ENCODE measurements around the gene ACOT9. TPM values are rescaled to one million over a fixed set of nuclear protein-coding genes. Genes with fewer than 3 reads are reported as not detected.
A peak's percentile ranks its signal among the peaks of the same experiment; 100 is the strongest.

ACOT9 gene
- total RNA-seq (10 to 100 TPM; 21.2 to 25.2 TPM), polyA plus RNA-seq (10 to 100 TPM; 22.5 to 28.1 TPM)

GRCh38 chrX:23742697-23743622 lies at the start of gene ACOT9:
TSS of gene ACOT9 (minus strand) at chrX:23743276. CDS start at chrX:23743144, 132 bp downstream.
- H3K27ac ChIP-seq (ENCODE audit: low read depth, low read length): peak within 1 kb of the TSS; percentile 58
- H3K36me3 ChIP-seq (ENCODE audit: insufficient read depth, low read length): no peaks in the 10 kb centered on the region
- POLR2A ChIA-PET (ENCODE audit: partially characterized antibody): interaction anchor here (0.7 to 5.0 kb wide), 11 partner anchors 8 to 312 kb away, joined by 3 to 63 read pairs (median 4); partner anchors contain the start of genes APOO, CXorf58, EIF2S3 and PRDX4
- intact Hi-C loops (cut with micrococcal nuclease): loop anchor here (1.0 to 5.0 kb wide), 2 partner anchors 40 to 76 kb away; partner anchors contain the start of genes PRDX4 and SAT1
- peaks cover 11 to 42% (median 28%) of the 10 kb centered on the region in 4 donors for H3K4me1 Mint-ChIP-seq
- peak within 1 kb of the TSS; percentile 87 to 94 (median 90) for H3K4me3 Mint-ChIP-seq
- no peaks in the 10 kb centered on the region for H3K9me3 ChIP-seq (ENCODE audit: control insufficient read depth in 1 of 2, low read length in 2 of 2)
- CTCF ChIA-PET (ENCODE audit: partially characterized antibody): interaction anchor here (0.9 to 4.9 kb wide), 8 partner anchors 9 to 311 kb away, joined by 3 to 16 read pairs (median 4); partner anchors contain the start of genes PRDX4 and SAT1
- no peaks in the 10 kb centered on the region for H3K36me3 Mint-ChIP-seq
- H3K9me3 Mint-ChIP-seq: no peaks in the 10 kb centered on the region
- DNase-seq: peak; percentile 69 to 80 (median 76)
- H3K27me3 Mint-ChIP-seq: no peaks in the 10 kb centered on the region
- H3K4me3 ChIP-seq (ENCODE audit: low read length in 2 of 2): peak within 1 kb of the TSS; percentile 45 to 77
- peak within 1 kb of the TSS; percentile 64 to 96 (median 91) for H3K27ac Mint-ChIP-seq
- peaks cover 35% of the 10 kb centered on the region for H3K4me1 ChIP-seq (ENCODE audit: insufficient read depth, low read length)
- H3K27me3 ChIP-seq (ENCODE audit: insufficient read depth, low read length): no peaks in the 10 kb centered on the region

- Mint-ChIP-seq H3K4me1 (peaks cover 5 to 9% (median 8%) of the 10 kb centered on the region in 4 donors), H3K9me3 (no peaks in the 10 kb centered on the region), H3K27me3 (no peaks in the 10 kb centered on the region), H3K27ac (no peak overlapping the region), H3K4me3 (no peak overlapping the region), H3K36me3 (peaks cover 8 to 13% of the 10 kb centered on the region in 2 donors)
- DNase-seq: no peak
- no peaks in the 10 kb centered on the region for H3K27me3 ChIP-seq (ENCODE audit: insufficient read depth, low read length)
- peaks cover 9% of the 10 kb centered on the region for H3K36me3 ChIP-seq (ENCODE audit: insufficient read depth, low read length)
- ChIA-PET CTCF (ENCODE audit: partially characterized antibody) (no interaction called here), POLR2A (ENCODE audit: partially characterized antibody) (no interaction called here)
- intact Hi-C loops (cut with micrococcal nuclease): no loop called here
- H3K9me3 ChIP-seq (ENCODE audit: control insufficient read depth in 1 of 2, low read length in 2 of 2): no peaks in the 10 kb centered on the region
- H3K4me3 ChIP-seq (ENCODE audit: low read length in 2 of 2): no peak overlapping the region
- H3K4me1 ChIP-seq (ENCODE audit: insufficient read depth, low read length): peaks cover 7% of the 10 kb centered on the region
- H3K27ac ChIP-seq (ENCODE audit: low read depth, low read length): no peak overlapping the region
These were observed 47.0 kb upstream of the ACOT9 start for GRCh38 chrX:23790155-23790497.

- Mint-ChIP-seq H3K27me3 (no peaks in the 10 kb centered on the region), H3K36me3 (peaks cover 10 to 19% of the 10 kb centered on the region in 2 donors), H3K27ac (no peak overlapping the region), H3K9me3 (no peaks in the 10 kb centered on the region), H3K4me1 (peaks cover 8 to 14% (median 12%) of the 10 kb centered on the region in 4 donors), H3K4me3 (no peak overlapping the region)
- Histone ChIP-seq H3K36me3 (ENCODE audit: insufficient read depth, low read length) (peaks cover 10% of the 10 kb centered on the region), H3K9me3 (ENCODE audit: control insufficient read depth in 1 of 2, low read length in 2 of 2) (no peaks in the 10 kb centered on the region), H3K4me1 (ENCODE audit: insufficient read depth, low read length) (peaks cover 13% of the 10 kb centered on the region), H3K27me3 (ENCODE audit: insufficient read depth, low read length) (no peaks in the 10 kb centered on the region), H3K4me3 (ENCODE audit: low read length in 2 of 2) (no peak overlapping the region), H3K27ac (ENCODE audit: low read depth, low read length) (no peak overlapping the region)
- DNase-seq: no peak
- ChIA-PET CTCF (ENCODE audit: partially characterized antibody) (no interaction called here), POLR2A (ENCODE audit: partially characterized antibody) (no interaction called here)
- intact Hi-C loops (cut with micrococcal nuclease): no loop called here
These were observed 46.5 kb upstream of the ACOT9 start for GRCh38 chrX:23789386-23790154.

- H3K4me1 ChIP-seq (ENCODE audit: insufficient read depth, low read length): peaks cover 17% of the 10 kb centered on the region
- no peaks in the 10 kb centered on the region for H3K27me3 Mint-ChIP-seq
- H3K27ac ChIP-seq (ENCODE audit: low read depth, low read length): no peak overlapping the region
- no peak for DNase-seq
- H3K4me1 Mint-ChIP-seq: peaks cover 11 to 21% (median 17%) of the 10 kb centered on the region in 4 donors
- H3K4me3 ChIP-seq (ENCODE audit: low read length in 2 of 2): no peak overlapping the region
- intact Hi-C loops (cut with micrococcal nuclease): no loop called here
- ChIA-PET CTCF (ENCODE audit: partially characterized antibody) (no interaction called here), POLR2A (ENCODE audit: partially characterized antibody) (no interaction called here)
- H3K27ac Mint-ChIP-seq: no peak overlapping the region
- no peaks in the 10 kb centered on the region for H3K9me3 ChIP-seq (ENCODE audit: control insufficient read depth in 1 of 2, low read length in 2 of 2)
- no peaks in the 10 kb centered on the region for H3K9me3 Mint-ChIP-seq
- H3K36me3 Mint-ChIP-seq: peaks cover 14 to 25% of the 10 kb centered on the region in 2 donors
- no peak overlapping the region for H3K4me3 Mint-ChIP-seq
- no peaks in the 10 kb centered on the region for H3K27me3 ChIP-seq (ENCODE audit: insufficient read depth, low read length)
- H3K36me3 ChIP-seq (ENCODE audit: insufficient read depth, low read length): peaks cover 10% of the 10 kb centered on the region
These were observed 45.9 kb upstream of the ACOT9 start for GRCh38 chrX:23788946-23789345.

- no peak overlapping the region for H3K4me3 ChIP-seq (ENCODE audit: low read length in 2 of 2)
- DNase-seq: no peak
- Mint-ChIP-seq H3K4me1 (peaks cover 11 to 24% (median 17%) of the 10 kb centered on the region in 4 donors), H3K4me3 (no peak overlapping the region), H3K36me3 (peaks cover 17 to 29% of the 10 kb centered on the region in 2 donors), H3K27ac (peak overlapping the region in 1 of 7 donors; percentile 30), H3K27me3 (no peaks in the 10 kb centered on the region), H3K9me3 (no peaks in the 10 kb centered on the region)
- H3K9me3 ChIP-seq (ENCODE audit: control insufficient read depth in 1 of 2, low read length in 2 of 2): no peaks in the 10 kb centered on the region
- H3K4me1 ChIP-seq (ENCODE audit: insufficient read depth, low read length): peaks cover 17% of the 10 kb centered on the region
- ChIA-PET CTCF (ENCODE audit: partially characterized antibody) (no interaction called here), POLR2A (ENCODE audit: partially characterized antibody) (no interaction called here)
- H3K27ac ChIP-seq (ENCODE audit: low read depth, low read length): no peak overlapping the region
- intact Hi-C loops (cut with micrococcal nuclease): no loop called here
- no peaks in the 10 kb centered on the region for H3K27me3 ChIP-seq (ENCODE audit: insufficient read depth, low read length)
- peaks cover 10% of the 10 kb centered on the region for H3K36me3 ChIP-seq (ENCODE audit: insufficient read depth, low read length)
These were observed 45.4 kb upstream of the ACOT9 start for GRCh38 chrX:23788521-23788920.

- Mint-ChIP-seq H3K4me3 (no peak overlapping the region), H3K27me3 (no peaks in the 10 kb centered on the region), H3K4me1 (peaks cover 11 to 28% (median 18%) of the 10 kb centered on the region in 4 donors), H3K36me3 (peaks cover 17 to 35% of the 10 kb centered on the region in 2 donors), H3K27ac (peak overlapping the region in 1 of 7 donors; percentile 30), H3K9me3 (peaks cover 0 to 2% (median 0%) of the 10 kb centered on the region in 8 donors)
- no peaks in the 10 kb centered on the region for H3K9me3 ChIP-seq (ENCODE audit: control insufficient read depth in 1 of 2, low read length in 2 of 2)
- DNase-seq: no peak
- no peaks in the 10 kb centered on the region for H3K27me3 ChIP-seq (ENCODE audit: insufficient read depth, low read length)
- H3K4me3 ChIP-seq (ENCODE audit: low read length in 2 of 2): no peak overlapping the region
- intact Hi-C loops (cut with micrococcal nuclease): no loop called here
- peaks cover 17% of the 10 kb centered on the region for H3K4me1 ChIP-seq (ENCODE audit: insufficient read depth, low read length)
- ChIA-PET CTCF (ENCODE audit: partially characterized antibody) (interaction anchor here (0.8 kb wide), 1 partner anchor 115 kb away, joined by 3 read pairs; no protein-coding TSS in a partner anchor), POLR2A (ENCODE audit: partially characterized antibody) (interaction anchor here (0.5 kb wide), 1 partner anchor 226 kb away, joined by 3 read pairs; no protein-coding TSS in a partner anchor)
- no peak overlapping the region for H3K27ac ChIP-seq (ENCODE audit: low read depth, low read length)
- H3K36me3 ChIP-seq (ENCODE audit: insufficient read depth, low read length): peaks cover 10% of the 10 kb centered on the region
These were observed 44.7 kb upstream of the ACOT9 start for GRCh38 chrX:23787745-23788118.

All from CD4-positive, alpha-beta memory T cell (primary cell).